NCI-H2227 (cell line): ENCODE data around the gene OR11H6.
"Not testable (repeated sequence)": the region's sequence is repeated elsewhere in the genome, so short reads cannot be mapped to it uniquely, and the experiment has no call there.

Experiments used
- DNase-seq: peaks from one replicate; lab custom pipeline; 2025; ENCODE audit not compliant: unreplicated experiment; lab: John Stamatoyannopoulos, UW

Gene OR11H6, protein sequence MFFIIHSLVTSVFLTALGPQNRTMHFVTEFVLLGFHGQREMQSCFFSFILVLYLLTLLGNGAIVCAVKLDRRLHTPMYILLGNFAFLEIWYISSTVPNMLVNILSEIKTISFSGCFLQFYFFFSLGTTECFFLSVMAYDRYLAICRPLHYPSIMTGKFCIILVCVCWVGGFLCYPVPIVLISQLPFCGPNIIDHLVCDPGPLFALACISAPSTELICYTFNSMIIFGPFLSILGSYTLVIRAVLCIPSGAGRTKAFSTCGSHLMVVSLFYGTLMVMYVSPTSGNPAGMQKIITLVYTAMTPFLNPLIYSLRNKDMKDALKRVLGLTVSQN

GRCh38 chr14:20223410-20223809, at the start of gene OR11H6:
Gene OR11H6 (plus strand): TSS chr14:20223710. CDS start chr14:20223710, 0 bp downstream.
- DNase-seq: no peak

DNA sequence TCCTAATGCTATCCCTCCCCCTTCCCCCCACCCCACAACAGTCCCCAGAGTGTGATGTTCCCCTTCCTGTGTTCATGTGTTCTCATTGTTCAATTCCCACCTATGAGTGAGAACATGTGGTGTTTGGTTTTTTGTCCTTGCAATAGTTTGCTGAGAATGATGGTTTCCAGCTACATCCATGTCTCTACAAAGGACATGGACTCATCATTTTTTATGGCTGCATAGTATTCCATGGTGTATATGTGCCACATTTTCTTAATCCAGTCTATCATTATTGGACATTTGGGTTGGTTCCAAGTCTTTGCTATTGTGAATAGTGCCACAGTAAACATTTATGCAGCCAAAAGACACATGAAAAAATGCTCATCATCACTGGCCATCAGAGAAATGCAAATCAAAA, 49.3 kb upstream of the OR11H6 start:
- not testable (repeated sequence) for DNase-seq

GRCh38 chr14:20176330-20176729, 47.2 kb upstream of the OR11H6 start:
- DNase-seq: no peak

DNA sequence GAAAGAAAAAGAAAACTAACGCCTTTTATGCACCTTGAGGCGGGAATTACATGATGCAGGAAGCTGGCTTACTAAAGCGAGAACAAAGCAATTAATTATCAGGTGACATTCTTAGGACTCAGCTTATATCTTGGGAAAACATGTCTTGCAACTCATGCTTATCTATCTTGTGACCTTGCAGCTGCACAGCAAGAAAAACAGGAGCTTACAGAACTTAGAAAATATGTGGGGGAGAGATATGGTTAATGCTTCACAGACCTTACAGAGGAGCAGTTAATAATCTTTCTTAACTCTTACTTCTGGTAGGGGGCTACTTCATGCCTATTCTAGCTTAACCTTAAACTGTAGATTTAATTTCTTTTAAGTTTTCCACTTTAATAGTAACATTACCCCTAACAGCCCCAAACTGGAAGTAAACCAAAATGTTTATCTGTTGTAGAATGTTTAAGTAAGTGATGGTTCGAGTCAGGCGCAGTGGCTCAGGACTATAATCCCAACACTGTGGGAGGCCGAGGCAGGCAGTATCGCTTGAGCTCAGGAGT, 46.0 kb upstream of the OR11H6 start:
- no peak for DNase-seq

DNA sequence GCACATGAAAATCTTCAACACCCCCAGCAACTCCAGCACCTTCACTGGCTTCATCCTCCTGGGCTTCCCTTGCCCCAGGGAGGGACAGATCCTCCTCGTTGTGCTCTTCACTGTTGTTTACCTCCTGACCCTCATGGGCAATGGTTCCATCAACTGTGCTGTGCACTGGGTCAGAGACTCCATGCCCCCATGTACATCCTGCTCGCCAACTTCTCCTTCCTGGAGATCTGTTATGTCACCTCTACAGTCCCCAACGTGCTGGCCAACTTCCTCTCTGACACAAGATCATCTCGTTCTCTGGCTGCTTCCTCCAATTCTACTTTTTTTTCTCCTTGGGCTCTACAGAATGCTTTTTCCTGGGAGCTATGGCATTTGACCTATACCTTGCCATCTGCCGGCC, 44.3 kb upstream of the OR11H6 start:
- no peak for DNase-seq

DNA sequence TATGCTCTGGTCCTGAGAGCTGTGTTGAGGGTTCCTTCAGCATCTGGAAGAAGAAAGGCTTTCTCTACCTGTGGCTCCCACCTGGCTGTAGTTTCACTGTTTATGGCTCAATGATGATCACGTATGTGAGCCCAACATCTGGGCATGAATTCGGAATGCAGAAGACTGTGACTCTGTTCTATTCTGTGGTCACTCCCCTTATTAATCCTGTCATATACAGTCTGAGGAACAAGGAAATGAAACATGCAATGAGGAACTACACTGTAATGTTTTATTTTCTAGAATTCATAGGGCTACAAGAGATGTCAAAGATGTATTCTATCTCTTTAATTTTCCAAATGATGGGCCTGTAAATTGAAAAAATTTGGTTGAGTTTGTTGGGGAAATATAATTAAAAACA, 43.6 kb upstream of the OR11H6 start:
- no peak for DNase-seq

DNA sequence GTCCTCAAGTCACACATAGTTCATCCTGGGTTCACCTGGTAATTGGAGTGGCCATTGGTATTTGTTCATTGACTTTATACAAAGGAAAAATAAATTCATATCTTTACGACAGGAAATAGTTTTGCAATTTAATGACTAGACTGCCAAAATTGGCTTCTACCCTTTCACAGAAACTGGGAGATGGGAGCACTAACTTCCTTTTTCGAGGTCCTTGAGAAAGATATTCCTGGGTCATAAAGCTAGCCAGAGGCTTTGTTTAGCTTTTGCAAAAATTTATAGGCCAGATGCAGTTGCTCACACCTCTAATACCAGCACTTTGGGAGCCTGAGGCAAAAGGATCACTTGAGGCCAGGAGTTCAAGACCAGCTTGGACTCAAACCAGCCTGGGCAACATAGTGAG, 43.0 kb upstream of the OR11H6 start:
- no peak for DNase-seq

GRCh38 chr14:20184181-20184580, 39.3 kb upstream of the OR11H6 start:
- no peak for DNase-seq

DNA sequence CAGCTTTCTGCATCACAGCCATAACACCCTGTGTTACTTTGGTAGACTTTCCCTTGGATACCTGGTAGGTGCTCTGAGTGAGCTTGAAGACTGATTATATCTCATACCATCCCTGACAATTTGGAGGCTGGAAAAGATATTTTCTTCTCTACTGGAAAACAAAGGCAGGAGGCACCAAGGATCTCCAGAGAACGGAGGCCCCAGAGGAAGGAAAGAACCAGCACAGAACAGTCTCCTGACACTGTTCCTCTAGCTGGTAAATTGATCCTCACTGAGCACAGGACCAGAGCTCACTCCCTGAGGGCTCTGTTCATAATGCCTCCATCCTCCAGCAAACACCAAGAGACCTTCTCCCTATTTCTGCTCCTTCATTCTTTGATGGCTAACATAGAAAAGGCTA, 32.9 kb upstream of the OR11H6 start, which contains the start of gene OR11G2:
OR11G2 (plus strand) TSS at position 301 of the 400 bp plus-strand sequence. CDS start 6,542 bp downstream, outside the sequence.
- DNase-seq: no peak

DNA sequence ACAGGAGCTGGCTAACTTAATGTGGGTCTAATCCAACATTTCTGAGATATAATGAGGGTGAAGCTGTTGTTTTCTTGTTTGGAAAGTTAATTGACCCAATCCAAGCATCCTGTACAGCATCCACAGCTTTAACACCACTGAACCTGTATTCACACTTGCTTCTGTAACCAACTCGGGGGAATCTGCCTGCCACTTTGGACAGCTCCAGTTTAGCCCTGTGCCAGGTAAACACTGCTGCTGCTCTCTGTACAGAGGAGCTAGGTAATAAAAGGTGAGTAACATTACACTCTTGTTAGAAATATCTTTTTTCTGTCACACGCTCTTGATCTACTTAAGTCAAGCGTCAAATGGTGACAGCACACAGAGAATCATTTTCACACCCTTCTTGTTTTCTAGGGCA, 32.1 kb upstream of the OR11H6 start:
- no peak for DNase-seq

- DNase-seq: no peak
Measured at GRCh38 chr14:20194101-20194500, 29.4 kb upstream of the OR11H6 start.

- not testable (repeated sequence) for DNase-seq
Measured at GRCh38 chr14:20195170-20195569, 28.3 kb upstream of the OR11H6 start.

GRCh38 chr14:20195911-20196310, 27.6 kb upstream of the OR11H6 start:
- DNase-seq: no peak

- DNase-seq: no peak
Measured at GRCh38 chr14:20197459-20197858, 26.1 kb upstream of the OR11H6 start.

DNA sequence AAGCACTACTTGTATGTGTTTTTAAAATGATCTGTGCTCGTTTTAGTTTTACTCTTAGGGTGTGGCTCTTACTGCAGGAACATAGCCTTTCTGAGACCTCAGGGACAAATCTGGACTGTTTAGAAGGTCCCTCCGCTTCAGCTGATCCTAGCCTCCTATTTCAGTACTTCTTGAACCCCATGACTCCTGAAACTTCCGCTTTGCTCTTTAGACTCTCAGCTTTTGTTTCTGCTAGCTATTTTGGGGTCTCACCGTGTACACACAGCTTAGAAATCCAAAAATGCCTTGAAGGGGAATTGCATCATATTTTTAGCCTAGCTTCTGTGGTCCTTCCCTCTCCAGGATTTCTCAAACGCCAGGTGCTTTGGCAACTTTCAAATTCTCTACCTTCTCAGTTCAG, 24.5 kb upstream of the OR11H6 start:
- DNase-seq: no peak

DNA sequence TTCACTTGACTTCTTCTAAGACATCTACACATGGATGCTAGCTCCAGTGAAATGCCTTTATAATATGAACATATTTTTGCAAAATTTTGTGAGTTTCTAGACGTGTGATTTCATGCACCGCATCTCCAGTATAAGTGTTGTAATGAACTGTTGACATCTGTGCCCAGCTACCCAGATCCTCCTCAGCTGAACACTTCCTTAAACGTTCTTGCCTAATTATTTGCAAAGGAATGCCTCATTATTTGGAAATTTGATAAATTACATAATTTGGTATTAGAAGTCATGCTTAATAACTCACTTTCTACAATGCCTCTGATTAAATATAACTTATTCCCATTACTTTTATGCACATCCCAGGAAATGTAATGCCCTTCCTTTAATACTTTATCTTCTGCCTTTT, 18.8 kb upstream of the OR11H6 start:
- DNase-seq: no peak

- DNase-seq: no peak
Measured at GRCh38 chr14:20209595-20209994, 13.9 kb upstream of the OR11H6 start.

DNA sequence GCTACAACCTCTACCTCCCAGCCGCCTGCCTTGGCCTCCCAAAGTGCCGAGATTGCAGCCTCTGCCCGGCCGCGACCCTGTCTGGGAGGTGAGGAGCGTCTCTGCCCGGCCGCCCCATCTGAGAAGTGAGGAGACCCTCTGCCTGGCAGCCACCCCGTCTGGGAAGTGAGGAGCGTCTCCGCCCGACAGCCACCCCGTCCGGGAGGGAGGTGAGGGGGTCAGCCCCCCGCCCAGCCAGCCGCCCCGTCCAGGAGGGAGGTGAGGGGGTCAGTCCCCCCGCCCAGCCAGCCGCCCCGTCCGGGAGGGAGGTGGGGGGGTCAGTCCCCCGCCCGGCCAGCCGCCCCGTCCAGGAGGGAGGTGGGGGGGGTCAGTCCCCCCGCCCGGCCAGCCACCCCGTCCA, 11.1 kb upstream of the OR11H6 start:
- not testable (repeated sequence) for DNase-seq

- DNase-seq: no peak
Measured at GRCh38 chr14:20215196-20215595, 8.3 kb upstream of the OR11H6 start.

- no peak for DNase-seq
Measured at GRCh38 chr14:20219033-20219432, 4.5 kb upstream of the OR11H6 start.

DNA sequence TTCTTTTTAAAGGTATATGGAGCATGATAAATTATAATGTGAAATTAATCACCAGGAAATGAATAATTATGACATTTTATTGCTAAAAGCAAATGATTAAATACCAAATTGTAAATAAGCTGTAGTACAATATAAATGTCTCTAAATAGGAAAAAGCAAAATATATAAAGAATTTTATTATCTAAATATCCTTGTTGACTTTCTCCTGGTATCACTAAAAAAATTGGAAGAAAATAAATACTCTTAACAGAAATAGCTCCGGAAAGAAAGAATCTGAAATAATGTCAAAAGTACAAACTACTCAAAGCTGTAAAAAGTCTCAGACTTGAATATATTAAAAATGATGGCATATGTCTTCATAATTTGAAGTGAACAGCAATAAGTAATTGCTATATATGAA, 5.2 kb downstream of the OR11H6 start, which contains the start of gene OR11H7:
OR11H7 (plus strand) TSS at position 301 of the 400 bp plus-strand sequence.
- no peak for DNase-seq

GRCh38 chr14:20235415-20235814, 11.9 kb downstream of the OR11H6 start:
- DNase-seq: not testable (repeated sequence)
